HepG2 (cell line): ENCODE measurements around the gene TRIM7. TPM values are rescaled to one million over a fixed set of nuclear protein-coding genes. Genes with fewer than 3 reads are reported as not detected.

ENCODE experiments used
- ATAC-seq: fragments of 200-7000 bp; cut with Tn5 transposase; 3 replicates; pipeline ENCODE4 v1.9.1; 2020; ENCODE audit warnings: mild to moderate bottlenecking, moderate library complexity
- BruUV-seq: library from RNA; stranded (reverse); fragments of 400-500 nt; replicated peaks from 2 replicates; lab custom pipeline; 2021; lab: Mats Ljungman, UMichigan
- CTCF ChIA-PET: fragments of 300-600 bp; formaldehyde crosslinking; extraction: SDS; loops from one replicate; lab custom pipeline; 2021; ENCODE audit warnings: low total read pairs, inconsistent platforms, low intra/inter-chr PET ratio; lab: Yijun Ruan, JAX
- POLR2A ChIA-PET: fragments of 350-600 bp; sonication (Branson Sonifier 250); formaldehyde crosslinking; loops from one replicate; lab custom pipeline; 2020; ENCODE audit warnings: antibody characterized with exemption, inconsistent platforms; lab: Yijun Ruan, JAX
- DNase-seq: peaks from one replicate; pipeline ENCODE4 v3.0.0-alpha.2; 2015; ENCODE audit warnings: low spot score
- FAIRE-seq: peaks from 3 replicates; lab custom pipeline; 2011; peaks lifted over from hg19 to GRCh38; lab: Jason Lieb, UNC
- H2AFZ ChIP-seq: one replicate; pipeline ENCODE4 v1.6.1; 2011; ENCODE audit warnings: low read length, inconsistent platforms
- H3K27ac ChIP-seq: fragments of 300-600 bp; 3 replicates; pipeline ENCODE4 v1.8.0; 2011; ENCODE audit warnings: mixed run types, mild to moderate bottlenecking, mixed read lengths, low read length, inconsistent platforms; ENCODE audit not compliant: insufficient read depth; ENCODE audit errors: extremely low read length
- H3K27me3 ChIP-seq, 2 experiments: fragments of 200-600 bp in 1 of 2; 2 replicates in 1 of 2; 3 replicates in 1 of 2; pipeline versions ENCODE4 v1.6.0 to v1.8.0; 2011; ENCODE audit warnings: low read length in 2 of 2, mild to moderate bottlenecking in 2 of 2, moderate library complexity in 2 of 2, inconsistent platforms in 1 of 2; ENCODE audit not compliant: insufficient read depth in 2 of 2, control insufficient read depth in 1 of 2
- H3K36me3 ChIP-seq, 2 experiments: fragments of 200-600 bp in 1 of 2; replicated peaks in 1 of 2; 2 replicates in 1 of 2; 3 replicates in 1 of 2; pipeline versions ENCODE4 v1.5.1 to v1.8.0; 2011; ENCODE audit warnings: low read length in 2 of 2, inconsistent platforms in 1 of 2; ENCODE audit not compliant: insufficient read depth in 2 of 2, control insufficient read depth in 1 of 2
- H3K4me1 ChIP-seq: 2 replicates; pipeline ENCODE4 v1.5.1; 2012; ENCODE audit warnings: low read length, inconsistent platforms; ENCODE audit not compliant: insufficient read depth
- H3K4me2 ChIP-seq: 2 replicates; pipeline ENCODE4 v1.6.0; 2011; ENCODE audit warnings: low read depth, low read length, inconsistent platforms
- H3K4me3 ChIP-seq, 3 experiments: fragments of 200-600 bp in 1 of 3; sonication (generic), shearing (Covaris generic) in 1 of 3; replicated peaks in 1 of 3; 2 replicates each; pipeline ENCODE4 v1.5.1; 2011 to 2016; ENCODE audit warnings: low read length in 3 of 3, inconsistent platforms in 2 of 3, low read depth in 2 of 3, mild to moderate bottlenecking in 2 of 3, control low read depth in 1 of 3, mixed read lengths in 1 of 3; ENCODE audit not compliant: insufficient read depth in 1 of 3
- H3K79me2 ChIP-seq: one replicate; pipeline ENCODE4 v1.6.1; 2011; ENCODE audit warnings: low read length, inconsistent platforms; ENCODE audit not compliant: insufficient read depth
- H3K9ac ChIP-seq: 2 replicates; pipeline ENCODE4 v1.6.0; 2011; ENCODE audit warnings: mild to moderate bottlenecking, low read depth, low read length, inconsistent platforms; ENCODE audit not compliant: insufficient read depth
- H3K9me3 ChIP-seq: 2 replicates; pipeline ENCODE4 v1.5.1; 2012; ENCODE audit warnings: mild to moderate bottlenecking, low read length
- H4K20me1 ChIP-seq: 2 replicates; pipeline ENCODE4 v1.6.0; 2011; ENCODE audit warnings: inconsistent platforms, mild to moderate bottlenecking, low read length, moderate library complexity; ENCODE audit not compliant: insufficient read depth
- ARID2 ChIP-seq: sonication (generic); formaldehyde crosslinking; IDR thresholded peaks from 2 replicates; pipeline ENCODE4 v1.8.1; 2022; ENCODE audit warnings: mild to moderate bottlenecking, missing genetic modification reagents, borderline replicate concordance
- ATF5 ChIP-seq: sonication (generic); formaldehyde crosslinking; IDR thresholded peaks from 2 replicates; pipeline ENCODE4 v1.4.0; 2020; ENCODE audit warnings: mild to moderate bottlenecking, low read depth, missing genetic modification reagents
- CCDC6 ChIP-seq: sonication (generic); formaldehyde crosslinking; IDR thresholded peaks from 2 replicates; pipeline ENCODE4 v1.8.1; 2022; ENCODE audit warnings: mild to moderate bottlenecking, missing genetic modification reagents, moderate library complexity
- ETV5 ChIP-seq: IDR thresholded peaks from 2 replicates; pipeline ENCODE4 v1.6.1; 2018; ENCODE audit warnings: missing biosample characterization, missing genetic modification reagents, inconsistent platforms, borderline replicate concordance
- HDAC1 ChIP-seq: sonication (generic); formaldehyde crosslinking; IDR thresholded peaks from 2 replicates; pipeline ENCODE4 v1.5.1; 2020; ENCODE audit warnings: mild to moderate bottlenecking, missing genetic modification reagents
- MATR3 ChIP-seq: sonication (generic); formaldehyde crosslinking; IDR thresholded peaks from 2 replicates; pipeline ENCODE4 v1.4.0; 2020; ENCODE audit warnings: missing genetic modification reagents
- MED8 ChIP-seq: sonication (generic); formaldehyde crosslinking; IDR thresholded peaks from 2 replicates; pipeline ENCODE4 v1.8.1; 2023; ENCODE audit warnings: mild to moderate bottlenecking, missing genetic modification reagents; ENCODE audit not compliant: insufficient replicate concordance
- NFE2L1 ChIP-seq: sonication (generic); formaldehyde crosslinking; IDR thresholded peaks from 2 replicates; pipeline ENCODE4 v1.4.0; 2020; ENCODE audit warnings: missing genetic modification reagents, mild to moderate bottlenecking, borderline replicate concordance
- NKX3-1 ChIP-seq: sonication (generic); formaldehyde crosslinking; IDR thresholded peaks from 2 replicates; pipeline ENCODE4 v1.5.0; 2020; ENCODE audit warnings: missing genetic modification reagents
- PBX3 ChIP-seq: sonication (generic); formaldehyde crosslinking; IDR thresholded peaks from 2 replicates; pipeline ENCODE4 v1.8.1; 2023; ENCODE audit warnings: missing genetic modification reagents, inconsistent platforms, borderline replicate concordance
- PHF8 ChIP-seq: sonication (generic); formaldehyde crosslinking; IDR thresholded peaks from 2 replicates; pipeline ENCODE4 v1.5.0; 2020; ENCODE audit warnings: missing genetic modification reagents
- PITX1 ChIP-seq: sonication (generic); formaldehyde crosslinking; IDR thresholded peaks from 2 replicates; pipeline ENCODE4 v1.5.1; 2020; ENCODE audit warnings: mild to moderate bottlenecking, missing genetic modification reagents
- SNAPC2 ChIP-seq: sonication (generic); formaldehyde crosslinking; IDR thresholded peaks from 2 replicates; pipeline ENCODE4 v1.8.1; 2022; ENCODE audit warnings: mild to moderate bottlenecking, missing genetic modification reagents
- SNRNP70 ChIP-seq: fragments of 200-400 bp; formaldehyde crosslinking; IDR thresholded peaks from 2 replicates; pipeline ENCODE4 v1.6.1; 2017; ENCODE audit warnings: mild to moderate bottlenecking, low read depth, low read length, moderate library complexity
- YY1 ChIP-seq: IDR thresholded peaks from 2 replicates; pipeline ENCODE4 v1.6.1; 2011; ENCODE audit warnings: low read length, low read depth, moderate library complexity, mild to moderate bottlenecking; ENCODE audit not compliant: insufficient read depth, insufficient replicate concordance
- ZNF263 ChIP-seq: sonication (generic); formaldehyde crosslinking; IDR thresholded peaks from 2 replicates; pipeline ENCODE4 v1.4.0; 2020; ENCODE audit warnings: missing genetic modification reagents
- ZNF276 ChIP-seq: sonication (generic); formaldehyde crosslinking; IDR thresholded peaks from 2 replicates; pipeline ENCODE4 v1.4.0; 2020; ENCODE audit warnings: mild to moderate bottlenecking, low read depth, missing genetic modification reagents
- ZNF510 ChIP-seq: sonication (generic); formaldehyde crosslinking; IDR thresholded peaks from 2 replicates; pipeline ENCODE4 v1.4.0; 2020; ENCODE audit warnings: low read depth, mild to moderate bottlenecking, missing genetic modification reagents
- ZNF513 ChIP-seq: sonication (generic); formaldehyde crosslinking; conservative IDR thresholded peaks from 2 replicates; pipeline ENCODE4 v1.5.0; 2020; ENCODE audit warnings: missing genetic modification reagents
- ZNF792 ChIP-seq: IDR thresholded peaks from 2 replicates; pipeline ENCODE4 v1.6.1; 2016
- ZNF83 ChIP-seq: sonication (generic); formaldehyde crosslinking; IDR thresholded peaks from 2 replicates; pipeline ENCODE4 v1.4.0; 2020; ENCODE audit warnings: missing genetic modification reagents, mild to moderate bottlenecking, borderline replicate concordance
- WGBS: methylation state at CpG from one replicate; pipeline ENCODE4 v1.1.6; 2017; ENCODE audit warnings: low lambda C conversion rate; 5-methylcytosine and 5-hydroxymethylcytosine counted together
- in situ Hi-C: cut with HindIII; loops from 2 replicates; pipeline ENCODE4 v1.10.0; 2017; ENCODE audit warnings: low pct_unique_long_range_greater_than_20kb; ENCODE audit not compliant: extremely low pct_ligation_motif_present
- intact Hi-C: fragments of 100-400 bp; cut with micrococcal nuclease; formaldehyde crosslinking; loops from one replicate; pipeline ENCODE4 v1.10.0; 2022; ENCODE audit not compliant: unreplicated experiment
- polyA plus RNA-seq, 8 experiments: library from polyadenylated mRNA; depleted of rRNA in 3 of 8; stranded (reverse) in 7 of 8; unstranded in 1 of 8; fragments of >200 nt; fragmentation: Illumina TruSeq in 4 of 8; extraction: Trizol in 4 of 8; gene quantifications; 2 replicates each; pipeline versions ENCODE4 v1.2.1 to v1.2.3, GENCODE V29; 2011 to 2016; ENCODE audit warnings: low read depth in 4 of 8, missing spikeins in 1 of 8, mixed read lengths in 1 of 8; ENCODE audit not compliant: insufficient read depth in 1 of 8
- total RNA-seq, 5 experiments: library from RNA; depleted of rRNA; stranded (reverse); fragments of >200 nt; fragmentation: Illumina TruSeq; extraction: Trizol; gene quantifications; 2 replicates each; pipeline ENCODE4 v1.2.3, GENCODE V29; 2016; ENCODE audit warnings: low read depth in 1 of 5

Gene TRIM7
- total and polyA plus RNA-seq, 2 of the 13 experiments (the other 11 are each of a cell fraction or from before 2014, with no cell fraction given): 0.13 TPM; not detected in 1

- no TSS peak for BruUV-seq
- H3K79me2 ChIP-seq: no peaks in the 10 kb centered on the region
- peak overlapping the region; percentile 58 for H3K9ac ChIP-seq
- H3K36me3 ChIP-seq: no peaks in the 10 kb centered on the region
- H3K27me3 ChIP-seq: no peaks in the 10 kb centered on the region; a peak in 1 of 5 replicates
- H2AFZ ChIP-seq: peak overlapping the region; percentile 52
- peaks cover 49% of the 10 kb centered on the region for H3K4me1 ChIP-seq
- peak overlapping the region; percentile 80 for H3K4me2 ChIP-seq
- 55% methylated on average over 16 of the region's 16 CpGs for WGBS
- DNase-seq (no peak), ATAC-seq (no peak), FAIRE-seq (no peak)
- in situ Hi-C loops: loop anchor here (5.0 kb wide), 1 partner anchor 37 kb away; the partner anchor contains the start of gene TRIM41
- H3K27ac ChIP-seq: peak overlapping the region; percentile 58
- H3K4me3 ChIP-seq: peak overlapping the region; percentile 60 to 74 (median 61); a peak in 5 of 6 replicates
- intact Hi-C loops: no loop called here
- H4K20me1 ChIP-seq: no peaks in the 10 kb centered on the region
- POLR2A ChIA-PET: interaction anchor here (0.7 to 2.3 kb wide), 10 partner anchors 8 to 76 kb away, joined by 3 to 20 read pairs (median 9); partner anchors contain the start of genes RACK1, TRIM41 and TRIM52
- H3K9me3 ChIP-seq: no peaks in the 10 kb centered on the region
- CTCF ChIA-PET: interaction anchor here (0.8 kb wide), 1 partner anchor 26 kb away, joined by 3 read pairs; no protein-coding TSS in a partner anchor
- TF ChIP-seq MED8 (CRISPR knock-in tag) (no peak), ARID2 (CRISPR knock-in tag) (no peak), ZNF513 (CRISPR knock-in tag) (no peak), ATF5 (no peak), NFE2L1 (CRISPR knock-in tag) (no peak), PHF8 (peak; percentile 5; the same call in 1 of the 2 replicates), PBX3 (CRISPR knock-in tag) (no peak), ZNF276 (no peak), ZNF510 (CRISPR knock-in tag) (no peak), NKX3-1 (CRISPR knock-in tag) (no peak), SNAPC2 (CRISPR knock-in tag) (no peak), ETV5 (CRISPR knock-in tag) (no peak), MATR3 (CRISPR knock-in tag) (no peak), ZNF83 (no peak), ZNF263 (CRISPR knock-in tag) (no peak), HDAC1 (CRISPR knock-in tag) (no peak), SNRNP70 (no peak), YY1 (peak; percentile 13), CCDC6 (CRISPR knock-in tag) (no peak), ZNF792 (CRISPR knock-in tag) (no peak), PITX1 (no peak)
Measured at GRCh38 chr5:181184845-181185216, 20.2 kb downstream of the TRIM7 start.
